Retinal pigment epithelial cell (primary cell): ENCODE measurements around the gene ZNF774.

ENCODE experiments used
- DNase-seq: peaks from one replicate; pipeline ENCODE4 v3.0.0-alpha.2; 2010; ENCODE audit warnings: low read depth
- H3K4me3 ChIP-seq: 2 replicates; pipeline ENCODE4 v1.5.1; 2011; ENCODE audit warnings: mild to moderate bottlenecking, low read length, control low read depth, moderate library complexity
- CTCF ChIP-seq: conservative IDR thresholded peaks from 2 replicates; pipeline ENCODE4 v1.5.1; 2011; ENCODE audit warnings: low read depth, low read length, control low read depth, inconsistent platforms

ZNF774 gene

GRCh38 chr15:90400005-90400758, 48.1 kb downstream of the ZNF774 start:
- H3K4me3 ChIP-seq = peak overlapping the region; percentile 19
- DNase-seq = no peak
- no peak for TF ChIP-seq CTCF

DNA sequence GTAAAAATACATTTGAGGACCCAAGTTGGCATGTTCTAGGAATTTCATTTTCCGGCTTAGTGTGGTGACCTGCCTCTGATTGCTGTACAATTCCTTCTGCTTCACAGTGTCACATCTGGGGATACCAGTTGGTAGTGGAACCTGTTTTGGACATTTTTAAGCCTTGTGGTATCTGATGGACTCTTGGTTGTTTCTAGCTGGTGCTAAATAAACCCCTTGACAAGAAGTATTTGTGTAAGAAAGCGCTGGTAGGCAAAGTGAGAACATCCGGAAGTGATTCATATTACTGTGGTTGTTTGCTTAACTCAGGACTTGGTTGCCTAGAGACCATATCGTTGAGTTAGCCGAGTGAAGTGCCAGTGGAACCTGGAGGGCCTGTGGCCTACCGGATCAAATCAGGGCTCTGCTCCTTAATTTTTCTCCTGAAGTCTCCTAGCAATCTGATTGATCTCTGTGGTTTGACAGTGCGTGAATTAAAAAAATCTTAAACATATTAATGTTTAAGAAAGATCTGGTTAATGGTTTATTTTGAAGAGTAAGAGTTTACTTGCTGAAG, 48.8 kb downstream of the ZNF774 start:
- TF ChIP-seq CTCF = no peak
- H3K4me3 ChIP-seq = peak overlapping the region; percentile 19

DNA sequence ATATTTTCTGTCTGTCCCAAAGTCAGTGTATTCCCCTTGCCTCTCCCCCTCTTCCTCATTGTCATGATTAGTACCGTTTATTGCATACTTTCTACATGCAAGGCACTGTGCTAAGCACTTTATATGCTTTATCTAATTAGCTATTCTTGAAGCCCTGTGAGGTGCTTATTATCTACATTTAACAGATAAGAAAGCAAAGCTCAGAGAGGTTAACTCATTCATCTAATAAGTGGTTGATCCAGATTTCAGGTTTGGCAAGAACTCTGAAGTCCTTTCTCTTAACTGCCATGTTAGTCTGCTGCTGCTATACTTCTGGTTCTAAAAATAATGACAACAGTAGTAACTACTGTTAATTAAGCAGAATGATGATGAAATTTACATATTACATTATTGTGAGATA, 49.4 kb downstream of the ZNF774 start:
- no peak for TF ChIP-seq CTCF
- no peak overlapping the region for H3K4me3 ChIP-seq
- DNase-seq = no peak

More for the DNA sequence above, 48.8 kb downstream of the ZNF774 start:
- DNase-seq = peak; percentile 96

GRCh38 chr15:90402223-90402622, 50.1 kb downstream of the ZNF774 start:
- DNase-seq = no peak
- TF ChIP-seq CTCF = no peak
- no peak overlapping the region for H3K4me3 ChIP-seq

DNA sequence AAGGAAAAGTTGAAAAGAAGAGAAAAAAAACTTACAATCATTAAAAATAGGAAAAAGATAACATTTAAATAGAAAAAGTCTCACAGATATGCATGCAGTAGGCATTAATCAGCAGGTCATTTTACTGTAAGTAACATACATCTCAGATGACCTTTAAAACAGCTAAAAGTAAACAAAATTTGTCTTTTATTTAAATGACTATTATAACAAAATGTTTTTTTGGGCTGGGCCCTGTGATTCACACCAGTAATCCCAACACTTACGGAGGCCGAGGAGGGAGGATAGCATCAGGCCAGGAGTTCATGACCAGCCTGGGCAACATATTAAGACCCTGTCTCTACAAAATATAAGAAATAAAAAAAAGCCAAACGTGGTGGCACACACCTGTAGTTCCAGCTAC, 50.7 kb downstream of the ZNF774 start:
- no peak for TF ChIP-seq CTCF
- no peak for DNase-seq
- H3K4me3 ChIP-seq = no peak overlapping the region

DNA sequence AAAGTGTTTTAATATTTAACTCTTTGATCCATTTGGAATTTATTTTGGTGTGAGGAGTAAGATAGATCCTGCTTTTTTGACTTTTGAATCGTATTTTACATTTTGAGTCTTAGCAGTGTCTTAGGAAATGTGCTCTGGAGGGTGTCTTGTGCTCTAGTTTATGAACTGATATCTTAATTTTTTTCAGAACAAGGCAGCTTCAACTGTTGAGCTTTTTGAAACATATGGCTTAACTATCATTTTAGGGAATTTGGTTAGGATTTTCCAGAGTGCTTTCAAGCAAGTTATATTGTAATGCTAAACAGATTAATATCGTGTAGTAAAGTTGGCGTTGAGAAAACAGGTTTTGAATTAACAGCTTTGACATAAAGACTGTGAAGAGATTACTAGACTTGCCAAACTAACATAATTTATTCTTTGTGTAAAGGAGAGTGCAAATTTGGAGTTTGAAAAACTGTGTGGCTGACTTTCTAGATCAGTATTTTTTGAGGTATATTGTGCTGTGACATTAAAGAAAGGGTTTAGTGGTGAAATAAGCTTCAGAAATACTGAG, 53.0 kb downstream of the ZNF774 start:
- DNase-seq = no peak
- no peak for TF ChIP-seq CTCF

GRCh38 chr15:90407336-90407735, 55.3 kb downstream of the ZNF774 start:
- no peak overlapping the region for H3K4me3 ChIP-seq
- no peak for DNase-seq
- TF ChIP-seq CTCF = no peak

More for the DNA sequence above, 53.0 kb downstream of the ZNF774 start:
- no peak overlapping the region for H3K4me3 ChIP-seq
